Type B pancreatic cell (in vitro differentiated cells): Measurements from ENCODE around the gene CNKSR3. TPM values are rescaled to one million over a fixed set of nuclear protein-coding genes. Genes with fewer than 3 reads are reported as not detected.
A peak's percentile ranks its signal among the peaks of the same experiment; 100 is the strongest.

Source experiments
- DNase-seq: peaks from one replicate; pipeline ENCODE4 v3.0.0; 2021; ENCODE audit warnings: mixed read lengths; ENCODE audit not compliant: unreplicated experiment; ENCODE audit errors: extremely low spot score
- H3K27ac Mint-ChIP-seq: 2 replicates; pipeline ENCODE4 v1.8.0; 2021; ENCODE audit warnings: mild to moderate bottlenecking, mixed read lengths
- H3K27me3 Mint-ChIP-seq: 2 replicates; pipeline ENCODE4 v1.8.0; 2021; ENCODE audit warnings: mixed read lengths
- H3K36me3 Mint-ChIP-seq: 2 replicates; pipeline ENCODE4 v1.8.0; 2021; ENCODE audit warnings: mixed read lengths
- H3K4me1 Mint-ChIP-seq: one replicate; pipeline ENCODE4 v1.8.0; 2021; ENCODE audit warnings: mixed read lengths; ENCODE audit not compliant: unreplicated experiment
- H3K4me3 Mint-ChIP-seq: 2 replicates; pipeline ENCODE4 v1.8.0; 2021; ENCODE audit warnings: mild to moderate bottlenecking, mixed read lengths
- H3K9me3 Mint-ChIP-seq: 2 replicates; pipeline ENCODE4 v1.8.0; 2021; ENCODE audit warnings: mixed read lengths
- CTCF ChIP-seq: fragments of 200-600 bp; sonication (generic); conservative IDR thresholded peaks from 2 replicates; pipeline ENCODE4 v1.5.0; 2021; ENCODE audit warnings: antibody characterized with exemption, mild to moderate bottlenecking
- total RNA-seq: library from RNA; stranded (reverse); gene quantifications from 2 replicates; pipeline ENCODE4 v1.2.1, GENCODE V29; 2021; ENCODE audit warnings: low replicate concordance

The CNKSR3 gene
- total RNA-seq, 1 donor from 2014 or later, result 31.0 TPM

DNA sequence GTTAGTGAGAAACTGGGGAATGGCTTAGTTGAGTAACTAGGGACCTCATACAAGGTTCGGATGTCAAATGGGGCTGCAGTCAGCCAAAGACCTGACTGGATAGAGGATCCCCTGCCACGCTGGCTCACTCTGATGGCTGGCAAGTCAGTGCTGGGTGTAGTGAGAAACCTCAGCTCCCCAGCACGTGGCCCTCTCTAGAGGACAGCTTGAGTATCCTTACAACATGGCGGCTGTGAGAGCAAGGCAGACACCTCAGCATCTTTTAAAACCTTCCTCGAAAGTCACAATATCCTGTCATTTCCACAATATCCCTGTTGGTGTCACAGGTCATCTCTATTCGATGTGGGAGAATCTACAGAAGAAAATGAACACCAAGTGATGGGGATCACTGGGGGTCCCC, 127.2 kb downstream of the CNKSR3 start:
- no peak for TF ChIP-seq CTCF
- Mint-ChIP-seq H3K27me3 (no peaks in the 10 kb centered on the region), H3K4me3 (no peak overlapping the region), H3K27ac (no peak overlapping the region), H3K36me3 (no peaks in the 10 kb centered on the region), H3K9me3 (peaks cover 1% of the 10 kb centered on the region), H3K4me1 (peaks cover 12% of the 10 kb centered on the region)
- no peak for DNase-seq

GRCh38 chr6:154382740-154383139, 127.7 kb downstream of the CNKSR3 start:
- no peak for DNase-seq
- Mint-ChIP-seq H3K36me3 (no peaks in the 10 kb centered on the region), H3K27me3 (no peaks in the 10 kb centered on the region), H3K9me3 (no peaks in the 10 kb centered on the region), H3K4me3 (no peak overlapping the region), H3K4me1 (peaks cover 12% of the 10 kb centered on the region), H3K27ac (no peak overlapping the region)
- TF ChIP-seq CTCF, result no peak

DNA sequence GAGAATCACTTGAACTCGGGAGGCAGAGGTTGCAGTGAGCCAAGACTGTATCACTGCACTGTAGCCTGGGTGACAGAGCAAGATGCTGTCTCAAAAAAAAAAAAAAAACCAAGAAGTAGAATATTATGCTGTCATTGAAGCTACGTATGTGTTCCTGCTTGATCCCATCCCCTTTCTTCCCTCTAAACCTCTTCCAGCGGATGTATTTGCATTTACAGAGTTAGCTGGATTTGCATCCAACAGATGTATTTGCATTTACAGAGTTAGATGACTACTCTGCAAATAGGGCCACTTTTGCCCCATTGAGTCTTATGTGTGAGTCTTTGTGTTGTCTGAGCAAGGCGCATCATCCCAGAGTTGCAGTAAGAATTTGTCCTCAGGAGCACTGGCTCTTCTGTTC, 128.9 kb downstream of the CNKSR3 start:
- no peaks in the 10 kb centered on the region for H3K36me3 Mint-ChIP-seq
- no peak for TF ChIP-seq CTCF
- no peaks in the 10 kb centered on the region for H3K27me3 Mint-ChIP-seq
- H3K4me3 Mint-ChIP-seq, result no peak overlapping the region
- no peak overlapping the region for H3K27ac Mint-ChIP-seq
- no peak for DNase-seq
- peaks cover 9% of the 10 kb centered on the region for H3K4me1 Mint-ChIP-seq
- no peaks in the 10 kb centered on the region for H3K9me3 Mint-ChIP-seq

- DNase-seq, result no peak
- no peak for TF ChIP-seq CTCF
- Mint-ChIP-seq H3K4me1 (peaks cover 9% of the 10 kb centered on the region), H3K27ac (peak overlapping the region; percentile 43), H3K27me3 (no peaks in the 10 kb centered on the region), H3K4me3 (no peak overlapping the region), H3K9me3 (no peaks in the 10 kb centered on the region), H3K36me3 (no peaks in the 10 kb centered on the region)
Observed at GRCh38 chr6:154380741-154381140, 129.7 kb downstream of the CNKSR3 start.

DNA sequence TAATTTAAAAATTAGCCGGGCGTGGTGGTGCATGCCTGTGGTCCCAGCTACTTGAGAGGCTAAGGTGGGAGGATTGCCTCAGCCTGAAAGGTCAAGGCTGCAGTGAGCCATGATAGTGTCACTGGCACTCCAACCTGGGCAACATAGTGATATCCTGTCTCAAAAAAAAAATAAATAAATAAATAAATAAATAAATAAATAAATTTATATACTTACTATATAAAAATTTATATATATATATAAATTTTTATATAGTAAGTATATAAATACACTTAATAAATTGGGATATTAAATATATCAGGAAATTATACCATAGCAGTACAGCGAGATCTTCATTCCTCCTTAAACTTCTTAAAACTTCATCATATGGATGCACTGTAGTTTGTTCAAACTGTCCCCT, 130.9 kb downstream of the CNKSR3 start:
- H3K9me3 Mint-ChIP-seq, result no peaks in the 10 kb centered on the region
- H3K4me3 Mint-ChIP-seq, result no peak overlapping the region
- peaks cover 9% of the 10 kb centered on the region for H3K4me1 Mint-ChIP-seq
- H3K27me3 Mint-ChIP-seq, result no peaks in the 10 kb centered on the region
- TF ChIP-seq CTCF, result no peak
- H3K36me3 Mint-ChIP-seq, result no peaks in the 10 kb centered on the region
- H3K27ac Mint-ChIP-seq, result no peak overlapping the region
- DNase-seq, result no peak

DNA sequence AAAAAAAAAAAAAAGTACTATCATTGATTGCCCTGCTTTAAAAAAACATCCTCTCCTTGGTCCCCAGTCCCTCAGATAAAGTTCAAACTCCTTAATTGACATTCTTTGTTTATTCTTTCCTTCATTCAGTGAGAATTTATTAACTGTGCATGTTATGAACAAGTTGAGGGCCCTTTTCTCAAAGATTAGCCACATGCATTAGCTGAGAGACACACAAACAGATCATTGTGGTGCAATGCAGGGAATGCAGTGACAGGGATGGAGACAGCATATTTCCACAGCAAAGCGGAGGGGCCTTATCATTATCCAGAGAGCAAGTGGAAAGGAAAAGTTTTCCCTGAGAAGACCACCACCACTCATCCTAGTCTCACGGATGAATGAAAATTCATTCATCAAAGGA, 132.0 kb downstream of the CNKSR3 start:
- no peaks in the 10 kb centered on the region for H3K27me3 Mint-ChIP-seq
- H3K4me3 Mint-ChIP-seq, result no peak overlapping the region
- H3K9me3 Mint-ChIP-seq, result no peaks in the 10 kb centered on the region
- H3K27ac Mint-ChIP-seq, result no peak overlapping the region
- TF ChIP-seq CTCF, result no peak
- H3K36me3 Mint-ChIP-seq, result no peaks in the 10 kb centered on the region
- no peak for DNase-seq
- peaks cover 9% of the 10 kb centered on the region for H3K4me1 Mint-ChIP-seq
